Neural cell (in vitro differentiated cells): ENCODE measurements around the gene NIM1K.

Experiments used
- EP300 ChIP-seq: fragments of 450-650 bp; conservative IDR thresholded peaks from 2 replicates; pipeline ENCODE4 v1.6.1; 2014; ENCODE audit warnings: antibody characterized with exemption, mild to moderate bottlenecking, moderate library complexity; ENCODE audit not compliant: poor library complexity, severe bottlenecking
- EZH2 ChIP-seq: fragments of 200-600, 300-800 bp; shearing (Covaris generic), sonication (generic); IDR thresholded peaks from 2 replicates; pipeline ENCODE4 v1.6.1; 2014; ENCODE audit warnings: antibody characterized with exemption, low read length, borderline replicate concordance, mild to moderate bottlenecking; ENCODE audit not compliant: insufficient read depth, poor library complexity, severe bottlenecking
- MXI1 ChIP-seq: fragments of 450-650 bp; conservative IDR thresholded peaks from 2 replicates; pipeline ENCODE4 v1.6.1; 2014; ENCODE audit warnings: antibody characterized with exemption, mild to moderate bottlenecking; ENCODE audit not compliant: poor library complexity, severe bottlenecking
- POLR2AphosphoS5 ChIP-seq: IDR thresholded peaks from 2 replicates; pipeline ENCODE4 v1.6.1; 2012
- RAD21 ChIP-seq: fragments of 450-650 bp; conservative IDR thresholded peaks from 2 replicates; pipeline ENCODE4 v1.6.1; 2014; ENCODE audit warnings: antibody characterized with exemption, mild to moderate bottlenecking, moderate library complexity
- TAF1 ChIP-seq: IDR thresholded peaks from 2 replicates; pipeline ENCODE4 v1.6.1; 2012; ENCODE audit warnings: low read depth
- TF ChIP-seq, protein P1 (sequence below): fragments of 450-650 bp; IDR thresholded peaks from 2 replicates; pipeline ENCODE4 v1.5.1; 2014; ENCODE audit warnings: antibody characterized with exemption, mild to moderate bottlenecking, moderate library complexity; ENCODE audit not compliant: poor library complexity, severe bottlenecking
- TF ChIP-seq, protein P2 (sequence below): IDR thresholded peaks from 2 replicates; pipeline ENCODE4 v1.6.1; 2012; ENCODE audit warnings: borderline replicate concordance

DNA sequence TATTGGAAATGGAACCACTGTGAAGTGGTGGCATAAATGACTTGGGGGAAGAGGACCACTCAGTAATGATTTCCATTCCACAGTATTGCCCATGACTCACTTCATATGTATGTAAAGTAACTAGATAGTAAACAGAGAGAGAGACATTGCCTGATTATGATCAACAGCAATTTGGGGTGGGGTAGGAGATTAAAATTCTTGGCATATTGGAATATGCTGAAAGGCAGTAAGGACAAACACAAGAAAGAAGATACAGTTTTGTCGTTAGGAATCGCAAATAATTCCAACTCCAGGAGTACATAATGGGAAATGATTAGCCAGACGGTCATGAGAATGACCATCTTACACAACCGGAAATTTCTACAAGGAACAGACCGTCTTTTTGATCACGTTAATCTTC lies 122.7 kb downstream of the NIM1K start:
- no peak for TF ChIP-seq POLR2AphosphoS5
- TF ChIP-seq EZH2, result no peak
- TF ChIP-seq, protein P1, sequence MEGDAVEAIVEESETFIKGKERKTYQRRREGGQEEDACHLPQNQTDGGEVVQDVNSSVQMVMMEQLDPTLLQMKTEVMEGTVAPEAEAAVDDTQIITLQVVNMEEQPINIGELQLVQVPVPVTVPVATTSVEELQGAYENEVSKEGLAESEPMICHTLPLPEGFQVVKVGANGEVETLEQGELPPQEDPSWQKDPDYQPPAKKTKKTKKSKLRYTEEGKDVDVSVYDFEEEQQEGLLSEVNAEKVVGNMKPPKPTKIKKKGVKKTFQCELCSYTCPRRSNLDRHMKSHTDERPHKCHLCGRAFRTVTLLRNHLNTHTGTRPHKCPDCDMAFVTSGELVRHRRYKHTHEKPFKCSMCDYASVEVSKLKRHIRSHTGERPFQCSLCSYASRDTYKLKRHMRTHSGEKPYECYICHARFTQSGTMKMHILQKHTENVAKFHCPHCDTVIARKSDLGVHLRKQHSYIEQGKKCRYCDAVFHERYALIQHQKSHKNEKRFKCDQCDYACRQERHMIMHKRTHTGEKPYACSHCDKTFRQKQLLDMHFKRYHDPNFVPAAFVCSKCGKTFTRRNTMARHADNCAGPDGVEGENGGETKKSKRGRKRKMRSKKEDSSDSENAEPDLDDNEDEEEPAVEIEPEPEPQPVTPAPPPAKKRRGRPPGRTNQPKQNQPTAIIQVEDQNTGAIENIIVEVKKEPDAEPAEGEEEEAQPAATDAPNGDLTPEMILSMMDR, result no peak
- TF ChIP-seq, protein P2, sequence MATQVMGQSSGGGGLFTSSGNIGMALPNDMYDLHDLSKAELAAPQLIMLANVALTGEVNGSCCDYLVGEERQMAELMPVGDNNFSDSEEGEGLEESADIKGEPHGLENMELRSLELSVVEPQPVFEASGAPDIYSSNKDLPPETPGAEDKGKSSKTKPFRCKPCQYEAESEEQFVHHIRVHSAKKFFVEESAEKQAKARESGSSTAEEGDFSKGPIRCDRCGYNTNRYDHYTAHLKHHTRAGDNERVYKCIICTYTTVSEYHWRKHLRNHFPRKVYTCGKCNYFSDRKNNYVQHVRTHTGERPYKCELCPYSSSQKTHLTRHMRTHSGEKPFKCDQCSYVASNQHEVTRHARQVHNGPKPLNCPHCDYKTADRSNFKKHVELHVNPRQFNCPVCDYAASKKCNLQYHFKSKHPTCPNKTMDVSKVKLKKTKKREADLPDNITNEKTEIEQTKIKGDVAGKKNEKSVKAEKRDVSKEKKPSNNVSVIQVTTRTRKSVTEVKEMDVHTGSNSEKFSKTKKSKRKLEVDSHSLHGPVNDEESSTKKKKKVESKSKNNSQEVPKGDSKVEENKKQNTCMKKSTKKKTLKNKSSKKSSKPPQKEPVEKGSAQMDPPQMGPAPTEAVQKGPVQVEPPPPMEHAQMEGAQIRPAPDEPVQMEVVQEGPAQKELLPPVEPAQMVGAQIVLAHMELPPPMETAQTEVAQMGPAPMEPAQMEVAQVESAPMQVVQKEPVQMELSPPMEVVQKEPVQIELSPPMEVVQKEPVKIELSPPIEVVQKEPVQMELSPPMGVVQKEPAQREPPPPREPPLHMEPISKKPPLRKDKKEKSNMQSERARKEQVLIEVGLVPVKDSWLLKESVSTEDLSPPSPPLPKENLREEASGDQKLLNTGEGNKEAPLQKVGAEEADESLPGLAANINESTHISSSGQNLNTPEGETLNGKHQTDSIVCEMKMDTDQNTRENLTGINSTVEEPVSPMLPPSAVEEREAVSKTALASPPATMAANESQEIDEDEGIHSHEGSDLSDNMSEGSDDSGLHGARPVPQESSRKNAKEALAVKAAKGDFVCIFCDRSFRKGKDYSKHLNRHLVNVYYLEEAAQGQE, result no peak
- no peak for TF ChIP-seq MXI1
- no peak for TF ChIP-seq EP300
- no peak for TF ChIP-seq RAD21
- no peak for TF ChIP-seq TAF1
